H1 (cell line): Measurements from ENCODE around the gene COG4. TPM values are rescaled to one million over a fixed set of nuclear protein-coding genes. Genes with fewer than 3 reads are reported as not detected.

Source experiments
- CTCF ChIA-PET: fragments of 300-600 bp; sonication (Branson Sonifier 250); formaldehyde crosslinking; loops from one replicate; lab custom pipeline; 2021; ENCODE audit not compliant: partially characterized antibody; lab: Charles Lee
- POLR2A ChIA-PET: fragments of 300-600 bp; sonication (Branson Sonifier 250); formaldehyde crosslinking; loops from one replicate; lab custom pipeline; 2021; ENCODE audit warnings: inconsistent platforms; ENCODE audit not compliant: partially characterized antibody; lab: Charles Lee
- DNase-seq, 2 experiments: peaks; one replicate each; pipeline versions ENCODE4 v3.0.0 to v3.0.0-alpha.2; 2010 to 2022; ENCODE audit warnings: low spot score in 2 of 2, low read depth in 1 of 2, mixed read lengths in 1 of 2
- FAIRE-seq: peaks from 2 replicates; lab custom pipeline; 2011; peaks lifted over from hg19 to GRCh38; lab: Jason Lieb, UNC
- H2AFZ ChIP-seq: 2 replicates; pipeline ENCODE4 v1.8.1; 2012; ENCODE audit warnings: low read length, inconsistent platforms
- H2AK5ac ChIP-seq: 2 replicates; pipeline ENCODE4 v1.6.1; 2013; ENCODE audit warnings: low read depth, low read length
- H2BK120ac ChIP-seq: replicated peaks from 2 replicates; pipeline ENCODE3; 2013; ENCODE audit warnings: low read depth, low read length, inconsistent platforms
- H2BK12ac ChIP-seq: 2 replicates; pipeline ENCODE4 v1.6.1; 2013; ENCODE audit warnings: low read depth, low read length
- H2BK15ac ChIP-seq: 2 replicates; pipeline ENCODE4 v1.6.1; 2013; ENCODE audit warnings: low read length
- H2BK20ac ChIP-seq: 2 replicates; pipeline ENCODE4 v1.6.1; 2013; ENCODE audit warnings: low read length
- H2BK5ac ChIP-seq: 2 replicates; pipeline ENCODE4 v1.6.1; 2013; ENCODE audit warnings: low read depth, low read length
- H3K14ac ChIP-seq: 2 replicates; pipeline ENCODE4 v1.6.1; 2013; ENCODE audit warnings: inconsistent platforms; ENCODE audit not compliant: insufficient read length
- H3K18ac ChIP-seq: 2 replicates; pipeline ENCODE4 v1.6.1; 2013; ENCODE audit warnings: low read length; ENCODE audit errors: extremely low read depth
- H3K23ac ChIP-seq: 2 replicates; pipeline ENCODE4 v1.6.1; 2013; ENCODE audit warnings: inconsistent platforms; ENCODE audit not compliant: insufficient read length
- H3K23me2 ChIP-seq: 2 replicates; pipeline ENCODE4 v1.6.1; 2013; ENCODE audit warnings: low read depth, low read length
- H3K27ac ChIP-seq: 2 replicates; pipeline ENCODE4 v1.6.1; 2011; ENCODE audit warnings: low read depth, low read length, inconsistent platforms
- H3K27me3 ChIP-seq, 4 experiments: replicated peaks in 1 of 4; 1 replicate in 1 of 4; 2 replicates in 3 of 4; pipeline versions ENCODE4 v1.6.1 to v1.8.1; 2011 to 2013; ENCODE audit warnings: low read length in 3 of 4, mild to moderate bottlenecking in 3 of 4, inconsistent platforms in 2 of 4, mixed read lengths in 2 of 4, moderate library complexity in 1 of 4; ENCODE audit not compliant: control insufficient read depth in 3 of 4, insufficient read depth in 3 of 4; ENCODE audit errors: extremely low read depth in 1 of 4
- H3K36me3 ChIP-seq, 4 experiments: 2 replicates each; pipeline versions ENCODE4 v1.6.1 to v1.8.1; 2011 to 2013; ENCODE audit warnings: mild to moderate bottlenecking in 4 of 4, low read length in 3 of 4, moderate library complexity in 2 of 4, control low read depth in 1 of 4, inconsistent platforms in 1 of 4; ENCODE audit not compliant: insufficient read depth in 4 of 4, control insufficient read depth in 2 of 4
- H3K4ac ChIP-seq: replicated peaks from 2 replicates; pipeline ENCODE3; 2013; ENCODE audit warnings: low read length, low read depth, mixed read lengths, inconsistent platforms; ENCODE audit not compliant: insufficient read length
- H3K4me1 ChIP-seq, 4 experiments: replicated peaks in 1 of 4; 1 replicate in 1 of 4; 2 replicates in 3 of 4; pipeline versions ENCODE4 v1.6.1 to v1.8.1; 2011 to 2013; ENCODE audit warnings: low read length in 3 of 4, inconsistent platforms in 2 of 4, mixed read lengths in 1 of 4; ENCODE audit not compliant: insufficient read depth in 4 of 4, control insufficient read depth in 3 of 4
- H3K4me2 ChIP-seq, 2 experiments: 2 replicates each; pipeline versions ENCODE4 v1.6.1 to v1.8.1; 2011 to 2013; ENCODE audit warnings: low read depth in 2 of 2, low read length in 2 of 2, control low read depth in 1 of 2, inconsistent platforms in 1 of 2, mild to moderate bottlenecking in 1 of 2; ENCODE audit not compliant: insufficient read depth in 1 of 2
- H3K4me3 ChIP-seq, 4 experiments: fragments of 200-600, 300-600 bp in 1 of 4; sonication (generic), shearing (Covaris generic), sonication (Bioruptor Twin) in 1 of 4; 2 replicates each; pipeline versions ENCODE4 v1.5.1 to v1.8.1; 2011 to 2016; ENCODE audit warnings: low read length in 4 of 4, low read depth in 3 of 4, control low read depth in 2 of 4, inconsistent platforms in 2 of 4, mild to moderate bottlenecking in 2 of 4, mixed read lengths in 1 of 4, moderate library complexity in 1 of 4; ENCODE audit not compliant: insufficient read depth in 2 of 4; ENCODE audit errors: extremely low read depth in 1 of 4
- H3K56ac ChIP-seq: replicated peaks from 2 replicates; pipeline ENCODE3; 2013; ENCODE audit warnings: low read depth, mild to moderate bottlenecking, mixed read lengths, low read length, inconsistent platforms; ENCODE audit not compliant: insufficient read length
- H3K79me1 ChIP-seq: 2 replicates; pipeline ENCODE4 v1.6.1; 2013; ENCODE audit warnings: low read depth, low read length, control low read depth
- H3K79me2 ChIP-seq, 2 experiments: 2 replicates each; pipeline versions ENCODE4 v1.6.1 to v1.8.1; 2012 to 2013; ENCODE audit warnings: low read length in 2 of 2, mild to moderate bottlenecking in 2 of 2, inconsistent platforms in 1 of 2; ENCODE audit not compliant: insufficient read depth in 2 of 2, control insufficient read depth in 1 of 2
- H3K9ac ChIP-seq, 4 experiments: replicated peaks in 1 of 4; 1 replicate in 1 of 4; 2 replicates in 3 of 4; pipeline versions ENCODE4 v1.6.1 to v1.8.1; 2011 to 2013; ENCODE audit warnings: low read depth in 3 of 4, low read length in 3 of 4, control low read depth in 2 of 4, mild to moderate bottlenecking in 2 of 4, moderate library complexity in 2 of 4, inconsistent platforms in 1 of 4; ENCODE audit errors: extremely low read depth in 1 of 4
- H3K9me3 ChIP-seq, 2 experiments: 2 replicates each; pipeline versions ENCODE4 v1.6.1 to v1.8.1; 2012 to 2013; ENCODE audit warnings: mild to moderate bottlenecking in 2 of 2, moderate library complexity in 2 of 2, control low read depth in 1 of 2, inconsistent platforms in 1 of 2, low read depth in 1 of 2, low read length in 1 of 2, mixed read lengths in 1 of 2; ENCODE audit not compliant: insufficient read depth in 2 of 2
- H4K20me1 ChIP-seq, 2 experiments: replicated peaks in 1 of 2; 2 replicates each; pipeline versions ENCODE3 to v1.8.1; 2011 to 2013; ENCODE audit warnings: inconsistent platforms in 2 of 2, low read length in 2 of 2, mild to moderate bottlenecking in 1 of 2; ENCODE audit not compliant: insufficient read depth in 2 of 2, control insufficient read depth in 1 of 2
- H4K5ac ChIP-seq: 2 replicates; pipeline ENCODE4 v1.6.1; 2013; ENCODE audit warnings: low read length, low read depth, mixed read lengths, inconsistent platforms; ENCODE audit not compliant: insufficient read length
- H4K8ac ChIP-seq: 2 replicates; pipeline ENCODE4 v1.8.0; 2013; ENCODE audit warnings: mild to moderate bottlenecking, moderate library complexity, low read length, inconsistent platforms; ENCODE audit not compliant: insufficient read depth; ENCODE audit errors: extremely low read depth
- H4K91ac ChIP-seq: replicated peaks from 2 replicates; pipeline ENCODE3; 2013; ENCODE audit warnings: low read length, mixed read lengths, inconsistent platforms; ENCODE audit not compliant: insufficient read length
- ASH2L ChIP-seq: fragments of 200-600, 300-600 bp; sonication (generic); IDR thresholded peaks from one replicate; pipeline ENCODE4 v1.7.1; 2017; ENCODE audit warnings: low read length
- BCL11A ChIP-seq, 2 experiments: IDR thresholded peaks; one replicate each; pipeline ENCODE4 v1.6.1; 2011; ENCODE audit warnings: low read depth in 2 of 2, low read length in 2 of 2, mild to moderate bottlenecking in 2 of 2
- EZH2 ChIP-seq: fragments of 200-600 bp; sonication (generic); IDR thresholded peaks from 2 replicates; pipeline ENCODE4 v1.7.1; 2012; ENCODE audit warnings: low read depth, mild to moderate bottlenecking, moderate library complexity, low read length, inconsistent platforms; ENCODE audit not compliant: severe bottlenecking
- GTF2F1 ChIP-seq: IDR thresholded peaks from 2 replicates; pipeline ENCODE4 v1.6.1; 2012; ENCODE audit warnings: low read depth, low read length, improper control_type of control experiment, borderline replicate concordance
- NANOG ChIP-seq: IDR thresholded peaks from 2 replicates; pipeline ENCODE4 v1.6.1; 2011; ENCODE audit warnings: low read length, low read depth, mild to moderate bottlenecking, inconsistent platforms; ENCODE audit not compliant: insufficient read depth, poor library complexity, severe bottlenecking
- POU5F1 ChIP-seq: IDR thresholded peaks from 2 replicates; pipeline ENCODE4 v1.6.1; 2011; ENCODE audit warnings: low read depth, mild to moderate bottlenecking, low read length, moderate library complexity
- WGBS, 2 experiments: shearing (Covaris generic) in 1 of 2; methylation state at CpG; one replicate each; pipeline versions ENCODE4 v1.1.6 to v1.1.7; 2013 to 2015; ENCODE audit warnings: low lambda C conversion rate in 2 of 2, mixed read lengths in 2 of 2, inconsistent platforms in 1 of 2, low coverage in 1 of 2, missing lambda C conversion rate in 1 of 2; ENCODE audit not compliant: insufficient replicate concordance in 2 of 2, insufficient coverage in 1 of 2, insufficient read length in 1 of 2; ENCODE audit errors: extremely low coverage in 1 of 2, missing lambda C conversion rate in 1 of 2; 5-methylcytosine and 5-hydroxymethylcytosine counted together
- polyA plus RNA-seq, 7 experiments: library from polyadenylated mRNA; depleted of rRNA in 3 of 7; stranded (reverse) in 5 of 7; unstranded in 2 of 7; fragments of >200 nt in 5 of 7; fragments of 200-250 nt in 2 of 7; gene quantifications; 1 replicate in 5 of 7; 2 replicates in 1 of 7; 4 replicates in 1 of 7; pipeline versions ENCODE4 v1.2.1 to v1.2.3, GENCODE V29; 2011 to 2013; ENCODE audit warnings: missing spikeins in 2 of 7, mixed read lengths in 2 of 7
- total RNA-seq: library from RNA; stranded (reverse); fragmentation: NEBNext Ultra II Directional; extraction: Animal tissue kit (Norgen Biotek cat#: 25700); gene quantifications from 2 replicates; pipeline ENCODE4 v1.2.1, GENCODE V29; 2021
- TF ChIP-seq, protein P1 (sequence below): IDR thresholded peaks from 2 replicates; pipeline ENCODE4 v1.6.1; 2012; ENCODE audit warnings: low read length, inconsistent platforms

The COG4 gene
- total and polyA plus RNA-seq, 2 of the 8 experiments (the other 6 are each of a cell fraction or from before 2014, with no cell fraction given) = 46.1 to 50.2 TPM

DNA sequence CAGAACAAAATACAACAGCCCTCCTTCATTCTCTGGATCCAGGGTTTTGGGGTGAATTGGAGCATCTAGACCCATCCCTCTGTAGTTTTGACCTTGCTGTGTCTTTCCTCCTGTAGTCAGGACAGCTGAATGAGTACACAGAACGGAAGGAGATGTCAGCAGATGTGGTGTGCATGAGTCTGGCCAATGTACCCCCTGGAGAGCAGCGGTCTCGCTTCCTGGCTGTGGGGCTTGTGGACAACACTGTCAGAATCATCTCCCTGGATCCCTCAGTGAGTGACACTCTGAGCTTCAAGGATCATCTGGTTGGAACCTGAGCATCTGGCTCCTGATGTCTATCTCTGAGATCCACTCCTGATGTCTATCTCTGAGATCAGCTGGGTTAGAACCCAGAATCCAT, 32.7 kb upstream of the COG4 start:
- Histone ChIP-seq H3K4me1 (no peaks in the 10 kb centered on the region), H3K79me1 (peaks cover 4% of the 10 kb centered on the region), H3K4me3 (no peak overlapping the region), H3K4ac (no peak overlapping the region), H3K23me2 (no peaks in the 10 kb centered on the region), H2AK5ac (no peak overlapping the region), H4K5ac (no peak overlapping the region), H3K18ac (no peak overlapping the region), H3K27ac (no peak overlapping the region)
- POLR2A ChIA-PET = interaction anchor here (0.6 to 27.1 kb wide), 4 partner anchors 9 to 279 kb away, joined by 3 to 525 read pairs (median 82); no protein-coding TSS in a partner anchor
- CTCF ChIA-PET = interaction anchor here (0.7 to 2.2 kb wide), 4 partner anchors 9 to 98 kb away, joined by 3 to 8 read pairs (median 4); no protein-coding TSS in a partner anchor
- TF ChIP-seq, protein P1, sequence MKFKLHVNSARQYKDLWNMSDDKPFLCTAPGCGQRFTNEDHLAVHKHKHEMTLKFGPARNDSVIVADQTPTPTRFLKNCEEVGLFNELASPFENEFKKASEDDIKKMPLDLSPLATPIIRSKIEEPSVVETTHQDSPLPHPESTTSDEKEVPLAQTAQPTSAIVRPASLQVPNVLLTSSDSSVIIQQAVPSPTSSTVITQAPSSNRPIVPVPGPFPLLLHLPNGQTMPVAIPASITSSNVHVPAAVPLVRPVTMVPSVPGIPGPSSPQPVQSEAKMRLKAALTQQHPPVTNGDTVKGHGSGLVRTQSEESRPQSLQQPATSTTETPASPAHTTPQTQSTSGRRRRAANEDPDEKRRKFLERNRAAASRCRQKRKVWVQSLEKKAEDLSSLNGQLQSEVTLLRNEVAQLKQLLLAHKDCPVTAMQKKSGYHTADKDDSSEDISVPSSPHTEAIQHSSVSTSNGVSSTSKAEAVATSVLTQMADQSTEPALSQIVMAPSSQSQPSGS = no peak
- TF ChIP-seq NANOG (no peak), EZH2 (no peak), ASH2L (no peak), BCL11A (IDR thresholded peaks at IDR 0.05; ENCODE audit: low read depth in 2 of 2, low read length in 2 of 2) (no peak), GTF2F1 (no peak), POU5F1 (no peak)
- TF ChIP-seq, all 59 proteins: peak for 0
- no peak overlapping the region for H4K91ac ChIP-seq
- H2BK15ac ChIP-seq = no peak overlapping the region
- no peak overlapping the region for H3K14ac ChIP-seq
- H3K36me3 ChIP-seq = peaks cover 49 to 99% (median 87%) of the 10 kb centered on the region in 4 experiments
- no peak overlapping the region for H3K23ac ChIP-seq
- H2BK20ac ChIP-seq = no peak overlapping the region
- no peak overlapping the region for H2BK120ac ChIP-seq
- no peaks in the 10 kb centered on the region for H3K27me3 ChIP-seq
- no peak overlapping the region for H3K56ac ChIP-seq
- H4K8ac ChIP-seq = no peak overlapping the region
- H2BK12ac ChIP-seq = no peak overlapping the region
- H4K20me1 ChIP-seq = peaks cover 17 to 24% of the 10 kb centered on the region in 2 experiments
- DNase-seq = no peak
- 99% methylated on average over 3 of the region's 3 CpGs; no CpG with 5 or more reads in 1 of the 2 experiments for WGBS, 2 experiments
- peaks cover 0 to 27% of the 10 kb centered on the region in 2 experiments; a peak in 2 of 4 replicates for H3K79me2 ChIP-seq
- H3K9ac ChIP-seq = no peak overlapping the region
- H3K4me2 ChIP-seq = no peak overlapping the region
- FAIRE-seq = no peak
- no peak overlapping the region for H2BK5ac ChIP-seq
- H3K9me3 ChIP-seq = no peaks in the 10 kb centered on the region
- H2AFZ ChIP-seq = no peak overlapping the region
